ENCODE data around the gene IKZF1.

Gene IKZF1

DNA sequence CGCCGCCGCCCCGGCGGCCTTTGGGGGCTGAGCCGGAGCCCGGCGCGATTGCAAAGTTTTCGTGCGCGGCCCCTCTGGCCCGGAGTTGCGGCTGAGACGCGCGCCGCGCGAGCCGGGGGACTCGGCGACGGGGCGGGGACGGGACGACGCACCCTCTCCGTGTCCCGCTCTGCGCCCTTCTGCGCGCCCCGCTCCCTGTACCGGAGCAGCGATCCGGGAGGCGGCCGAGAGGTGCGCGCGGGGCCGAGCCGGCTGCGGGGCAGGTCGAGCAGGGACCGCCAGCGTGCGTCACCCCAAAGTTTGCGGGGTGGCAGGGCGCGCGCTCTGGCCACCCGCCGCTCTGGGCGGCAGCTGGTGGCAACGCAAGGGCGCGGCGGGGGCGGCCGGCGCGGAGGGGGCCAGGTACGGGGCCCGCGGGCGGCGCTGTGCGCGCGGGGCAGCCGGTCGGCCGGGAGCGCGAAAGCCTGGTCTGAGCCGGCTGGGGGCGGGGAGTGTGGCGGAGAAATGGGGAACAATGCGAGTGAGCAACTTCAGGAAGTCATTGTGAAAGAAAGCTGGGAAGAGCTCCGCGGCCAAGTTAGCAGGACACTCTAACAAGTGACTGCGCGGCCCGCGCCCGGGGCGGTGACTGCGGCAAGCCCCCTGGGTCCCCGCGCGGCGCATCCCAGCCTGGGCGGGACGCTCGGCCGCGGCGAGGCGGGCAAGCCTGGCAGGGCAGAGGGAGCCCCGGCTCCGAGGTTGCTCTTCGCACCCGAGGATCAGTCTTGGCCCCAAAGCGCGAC, at the start of gene IKZF1:
TSS of gene IKZF1 (plus strand) at position 588 of the 782 bp plus-strand sequence. CDS start 14,346 bp downstream, outside the sequence.
- peak; percentile 66 for DNase-seq

GRCh38 chr7:50261593-50261992, 42.9 kb upstream of the IKZF1 start:
- no peak for DNase-seq

DNA sequence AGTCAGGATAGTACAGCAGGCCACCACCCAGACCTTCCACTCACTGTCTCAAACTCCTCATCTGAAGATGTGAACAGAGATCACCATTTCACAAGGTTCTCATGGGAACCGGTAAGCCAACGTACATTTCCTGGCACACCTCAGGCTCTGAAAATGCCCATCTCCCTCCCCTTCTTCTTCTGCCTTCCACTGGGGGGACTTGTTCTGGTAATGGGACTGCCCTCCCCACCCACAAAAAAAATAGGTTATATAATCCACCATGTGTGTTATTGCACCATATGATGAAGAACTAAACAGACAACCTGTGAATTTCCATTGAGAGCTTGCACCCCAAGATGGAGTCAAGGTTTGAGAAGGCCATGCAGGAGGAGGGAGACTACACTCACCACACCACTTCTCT, 42.1 kb upstream of the IKZF1 start:
- no peak for DNase-seq

DNA sequence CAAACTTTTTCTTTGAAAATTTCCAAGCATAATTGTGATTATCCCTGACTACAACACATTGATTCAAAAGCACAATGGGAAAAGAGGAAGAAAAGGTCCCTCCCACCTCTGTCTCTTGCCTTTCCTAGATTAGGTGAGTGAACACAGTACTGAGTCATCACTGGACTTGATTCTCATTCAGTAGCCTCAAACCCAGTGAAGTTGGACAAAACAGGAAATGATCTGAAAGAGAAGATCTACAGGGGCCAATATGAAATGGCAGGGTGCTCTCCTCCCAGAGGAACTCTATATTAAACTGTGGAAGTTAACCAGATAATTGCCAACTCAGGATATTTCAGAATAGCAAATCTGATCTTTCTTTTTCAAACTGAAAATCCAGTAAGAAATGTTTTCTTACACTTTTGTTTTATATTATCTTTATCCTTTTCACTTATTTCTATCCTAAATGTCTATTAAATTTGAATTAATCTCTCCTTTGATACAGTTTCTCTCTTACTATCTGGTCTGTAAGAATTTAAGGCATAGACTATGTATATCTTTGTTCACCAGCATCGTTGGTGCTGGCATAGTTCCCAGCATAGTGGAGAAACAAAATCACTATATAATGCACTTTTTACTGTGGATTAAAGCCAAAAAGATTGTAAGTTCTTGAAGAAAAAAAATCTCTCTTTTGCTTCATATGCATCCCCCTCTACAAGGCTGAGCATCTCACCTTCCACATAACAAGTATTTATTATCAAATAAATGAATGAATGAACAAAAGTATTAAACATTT, 41.4 kb upstream of the IKZF1 start:
- no peak for DNase-seq

DNA sequence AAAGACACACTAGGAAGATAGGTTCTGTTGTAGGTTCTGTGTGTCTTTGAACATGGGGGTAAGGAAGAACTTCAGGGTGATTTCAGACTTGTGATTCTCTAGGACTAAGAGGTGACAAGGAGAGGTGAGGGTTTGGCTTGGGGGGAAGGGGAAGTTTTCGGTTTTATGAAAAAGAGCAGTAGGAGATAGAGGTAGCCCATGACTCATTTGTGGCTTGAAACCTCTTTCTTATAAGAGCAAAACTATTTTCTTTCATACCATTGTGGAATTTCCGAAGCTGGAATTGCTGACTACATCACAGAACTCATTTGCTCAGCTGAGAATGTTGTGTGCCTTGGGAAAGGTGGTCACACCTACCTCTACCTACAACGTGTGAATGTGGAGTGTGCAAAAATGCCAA, 39.6 kb upstream of the IKZF1 start:
- DNase-seq = no peak

DNA sequence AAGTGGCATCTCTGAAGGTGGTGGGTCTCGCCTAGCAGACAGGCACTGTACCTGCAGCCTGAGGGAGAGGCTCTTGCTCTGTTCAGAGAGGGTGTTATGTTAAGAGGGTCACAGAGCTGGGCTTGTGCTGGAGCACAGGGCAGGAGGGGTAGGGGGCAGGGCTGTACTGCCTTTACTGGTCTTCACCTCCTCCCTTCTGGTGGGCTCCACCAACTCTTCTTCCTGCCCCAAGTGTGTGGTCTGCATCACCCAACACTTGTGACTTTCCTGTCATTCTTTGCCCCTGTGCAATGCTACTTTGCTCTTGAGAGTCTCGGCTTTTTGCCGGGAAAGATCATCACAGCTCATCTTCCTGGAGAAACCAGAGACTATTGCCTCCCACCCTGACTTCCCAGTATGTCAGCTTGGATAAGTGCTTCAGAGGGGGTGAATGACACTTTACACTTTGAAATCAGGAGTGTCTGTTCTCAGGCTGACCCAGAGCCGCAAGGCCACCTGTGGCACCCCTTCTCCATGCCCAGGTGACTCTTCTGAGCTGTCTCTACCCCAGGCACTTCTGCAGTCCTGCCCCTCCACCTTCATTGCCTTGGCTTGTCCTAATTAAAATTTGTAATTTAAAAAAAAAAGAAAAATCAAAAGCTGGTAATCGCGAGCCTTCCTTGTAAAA, 38.4 kb upstream of the IKZF1 start:
- no peak for DNase-seq

DNA sequence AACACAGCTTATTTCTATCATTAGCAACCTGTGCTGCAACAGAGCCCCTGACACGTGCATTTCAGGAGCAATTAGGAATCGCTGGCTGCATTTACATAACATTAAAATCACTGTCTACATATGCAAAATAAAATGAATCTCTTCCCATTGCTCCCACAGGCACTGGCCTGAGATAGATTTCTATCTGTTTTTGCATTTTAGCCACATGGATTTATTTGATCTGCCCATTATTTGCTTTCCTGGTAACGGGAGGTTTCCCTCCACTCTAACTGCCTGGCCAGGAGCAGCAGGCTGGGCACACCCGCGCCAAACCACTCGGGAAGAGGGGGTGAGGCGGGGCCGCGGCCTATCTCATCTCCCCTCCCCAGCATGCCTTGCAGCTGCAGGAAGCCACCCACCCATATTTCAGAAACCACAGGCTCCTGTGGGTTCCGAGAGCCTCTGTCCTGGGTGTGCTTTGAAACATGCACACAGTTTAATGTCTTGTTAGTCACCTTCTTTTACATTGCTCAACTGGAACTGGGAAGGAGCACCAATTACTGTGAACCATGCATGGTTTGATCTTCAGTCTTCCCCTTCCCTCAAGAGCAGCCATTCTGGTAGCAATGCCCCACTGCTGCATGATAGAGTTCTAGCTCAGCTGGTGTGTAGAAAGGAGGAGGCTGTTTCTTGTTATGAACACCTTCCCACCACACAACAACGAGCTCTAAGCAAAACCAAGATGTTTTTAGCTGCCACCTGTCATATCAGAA, 37.7 kb upstream of the IKZF1 start:
- DNase-seq = no peak

DNA sequence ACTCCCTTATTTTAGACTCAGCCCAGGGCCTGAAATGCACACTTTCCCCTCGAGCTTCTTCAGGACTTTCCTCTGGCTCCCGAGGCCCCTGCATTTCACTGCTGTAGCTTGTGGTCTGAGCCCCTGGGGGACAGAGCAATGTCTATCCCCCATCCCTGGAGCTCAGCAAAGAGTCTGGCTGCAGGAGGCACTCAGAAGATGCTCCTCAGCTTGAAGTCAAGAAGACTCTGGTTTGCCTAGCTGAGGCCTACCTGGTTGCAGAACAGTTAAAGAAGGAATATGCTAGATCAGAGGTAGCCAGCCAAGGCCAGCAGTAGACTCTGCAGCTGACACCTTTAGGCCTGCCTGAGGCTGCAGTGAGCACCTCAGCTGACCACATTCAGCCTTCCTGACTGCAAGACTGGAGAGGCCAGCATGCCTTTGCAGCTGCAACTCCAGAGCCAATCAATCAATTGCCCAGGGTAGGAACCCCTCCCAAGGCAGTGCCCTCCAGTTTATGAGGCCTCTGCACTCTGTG, 36.9 kb upstream of the IKZF1 start:
- no peak for DNase-seq

DNA sequence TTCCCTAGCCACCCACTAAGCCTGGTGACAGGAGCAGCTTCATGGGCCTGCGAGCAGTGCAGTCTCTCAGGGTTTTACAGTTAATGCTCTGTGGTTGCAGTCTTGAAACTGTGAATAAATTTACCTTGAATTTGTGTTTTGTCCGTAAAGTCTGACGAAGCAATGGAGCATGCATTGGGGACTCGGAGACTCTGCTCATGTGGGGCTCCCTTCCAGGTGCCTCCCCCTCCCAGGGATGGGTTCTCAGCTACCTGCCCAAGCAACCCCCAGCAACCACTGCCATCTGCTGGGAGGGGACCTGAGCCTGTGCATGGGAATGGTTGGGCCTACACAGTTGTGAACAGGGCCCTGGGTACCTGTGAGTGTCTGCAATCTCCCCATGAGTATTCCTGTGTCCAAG, 36.3 kb upstream of the IKZF1 start:
- DNase-seq = no peak

DNA sequence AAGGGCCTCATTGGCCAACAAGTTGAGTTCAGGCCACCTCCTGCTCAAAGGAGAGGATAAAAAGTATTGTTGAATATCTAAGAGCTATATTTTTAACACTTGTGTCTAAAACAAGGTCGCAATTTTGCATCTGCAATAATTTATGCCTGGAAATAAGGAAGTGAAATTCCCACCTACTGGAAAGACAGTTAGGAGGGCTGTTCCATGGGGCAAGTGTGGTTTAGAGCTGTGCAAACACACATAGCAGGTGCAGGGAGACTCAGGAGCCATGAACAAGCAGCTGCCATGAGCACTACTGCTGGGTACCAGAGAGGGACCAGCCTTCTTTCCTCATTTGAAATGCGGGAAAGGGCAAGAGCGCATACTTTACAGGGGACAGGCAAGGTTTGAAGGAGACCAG, 35.5 kb upstream of the IKZF1 start:
- no peak for DNase-seq

GRCh38 chr7:50270531-50271018, 33.9 kb upstream of the IKZF1 start:
- DNase-seq = no peak

DNA sequence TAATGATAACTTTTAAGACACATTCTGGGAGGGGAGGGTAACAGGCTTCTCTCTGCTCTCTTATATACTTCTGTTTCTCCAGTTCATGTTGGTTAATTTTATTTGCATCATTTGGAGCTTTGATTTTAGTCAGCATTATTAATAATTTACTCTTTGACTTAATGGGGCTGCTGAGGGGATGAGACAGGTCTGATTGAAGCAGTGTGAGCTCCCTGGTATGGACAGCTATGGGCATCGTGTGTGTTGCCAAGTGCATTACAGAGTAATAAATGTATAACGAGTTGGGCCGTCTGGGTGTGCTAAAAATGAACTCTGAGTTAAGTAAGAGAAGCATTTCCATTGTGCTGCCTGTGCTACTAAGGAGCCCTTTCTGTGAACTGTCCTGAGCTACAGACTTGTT, 31.7 kb upstream of the IKZF1 start:
- no peak for DNase-seq

DNA sequence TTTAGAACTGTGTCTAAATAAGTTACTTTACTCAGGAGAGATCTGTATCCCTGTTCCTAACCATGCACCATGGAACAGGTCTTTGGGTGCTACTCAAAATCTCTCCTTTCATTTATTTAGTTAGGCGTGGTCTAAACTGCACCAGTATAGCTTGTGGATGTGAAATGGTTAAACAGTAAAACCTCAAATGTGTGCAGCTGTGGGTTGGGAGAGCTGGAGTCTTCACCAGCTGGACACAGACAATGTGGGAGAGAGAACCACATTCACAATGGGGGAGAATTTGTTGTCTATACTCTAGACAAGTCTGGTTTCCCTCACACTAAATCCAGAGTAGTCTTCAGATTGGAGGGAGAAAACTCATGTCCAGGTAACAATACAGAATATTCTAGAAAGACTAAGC, 31.2 kb upstream of the IKZF1 start:
- no peak for DNase-seq

DNA sequence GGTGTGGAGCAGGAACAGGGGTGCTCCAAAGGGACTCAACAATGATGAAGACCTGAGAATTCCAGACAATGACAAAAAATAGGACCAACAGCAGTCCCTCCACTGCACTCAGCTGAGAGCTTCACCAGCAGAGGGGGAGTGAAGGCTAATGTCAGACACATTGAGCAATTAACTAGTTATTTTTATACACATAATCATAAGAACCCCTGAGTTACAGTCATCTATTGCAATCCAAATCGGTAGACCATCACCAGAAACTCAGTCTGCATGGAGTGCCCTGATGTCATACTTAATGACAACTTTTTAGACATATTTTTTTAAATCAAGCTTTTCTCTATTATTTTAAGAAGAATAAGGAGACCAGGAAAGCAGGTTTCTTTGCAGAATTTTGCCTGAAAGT, 30.6 kb upstream of the IKZF1 start:
- no peak for DNase-seq

DNA sequence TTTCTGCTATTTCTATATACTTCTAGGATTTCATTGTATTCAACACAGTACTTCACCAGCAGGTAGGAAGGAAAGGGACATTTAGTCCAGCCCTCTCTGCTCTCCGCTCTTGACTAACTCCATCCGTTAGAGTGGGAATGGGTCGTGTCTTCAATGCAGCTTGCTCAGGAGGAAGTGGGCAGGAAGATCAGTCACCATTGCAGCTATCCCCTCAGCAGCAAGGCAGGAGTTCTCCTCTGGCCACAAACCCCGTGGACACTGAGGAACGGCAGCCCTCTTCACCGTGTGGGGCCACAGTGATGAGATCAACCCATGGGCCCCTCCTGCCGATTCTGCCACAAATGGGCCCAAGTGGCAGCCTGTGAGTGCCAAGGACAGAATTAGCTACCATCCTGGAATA, 30.2 kb upstream of the IKZF1 start:
- no peak for DNase-seq

DNA sequence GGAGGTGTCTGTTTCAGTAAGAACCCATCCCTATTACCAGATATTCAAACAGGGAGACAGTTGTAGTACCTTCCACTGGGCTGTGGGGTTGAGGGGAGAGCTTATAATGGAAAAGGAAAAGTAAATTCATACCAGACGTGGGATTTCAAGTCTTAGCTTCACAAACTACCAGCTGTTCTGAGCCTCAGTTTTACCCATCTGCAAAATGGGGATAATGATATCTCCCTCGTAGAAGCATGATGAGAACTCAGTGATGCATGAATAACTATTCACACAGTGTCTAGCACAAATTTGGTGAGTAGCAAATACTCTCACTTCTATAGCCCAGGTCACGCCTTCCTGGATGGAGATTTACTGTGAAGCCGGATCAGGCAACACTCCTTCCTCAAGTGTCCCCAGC, 29.1 kb upstream of the IKZF1 start:
- DNase-seq = no peak

- DNase-seq = no peak
Observed at GRCh38 chr7:50276483-50276882, 28.0 kb upstream of the IKZF1 start.

DNA sequence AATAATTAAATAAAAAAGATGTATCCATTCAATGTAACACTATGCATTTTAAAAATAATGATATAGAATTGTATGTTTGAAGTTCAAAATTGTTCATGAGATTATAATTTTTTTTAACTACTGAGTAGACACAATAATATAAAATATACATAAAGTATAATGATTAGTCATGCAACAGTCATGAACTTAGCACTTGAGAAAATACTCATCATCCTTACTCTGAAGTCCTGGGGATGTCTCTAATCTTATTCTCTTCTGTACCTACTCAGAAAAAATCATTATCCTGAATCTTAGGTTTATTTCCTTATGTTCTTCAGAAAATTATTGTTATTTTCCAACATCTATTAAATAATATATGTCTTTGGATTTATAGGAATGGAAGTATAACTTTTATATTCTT, 26.4 kb upstream of the IKZF1 start:
- no peak for DNase-seq

- DNase-seq = no peak
Observed at GRCh38 chr7:50281680-50282445, 22.7 kb upstream of the IKZF1 start.

DNA sequence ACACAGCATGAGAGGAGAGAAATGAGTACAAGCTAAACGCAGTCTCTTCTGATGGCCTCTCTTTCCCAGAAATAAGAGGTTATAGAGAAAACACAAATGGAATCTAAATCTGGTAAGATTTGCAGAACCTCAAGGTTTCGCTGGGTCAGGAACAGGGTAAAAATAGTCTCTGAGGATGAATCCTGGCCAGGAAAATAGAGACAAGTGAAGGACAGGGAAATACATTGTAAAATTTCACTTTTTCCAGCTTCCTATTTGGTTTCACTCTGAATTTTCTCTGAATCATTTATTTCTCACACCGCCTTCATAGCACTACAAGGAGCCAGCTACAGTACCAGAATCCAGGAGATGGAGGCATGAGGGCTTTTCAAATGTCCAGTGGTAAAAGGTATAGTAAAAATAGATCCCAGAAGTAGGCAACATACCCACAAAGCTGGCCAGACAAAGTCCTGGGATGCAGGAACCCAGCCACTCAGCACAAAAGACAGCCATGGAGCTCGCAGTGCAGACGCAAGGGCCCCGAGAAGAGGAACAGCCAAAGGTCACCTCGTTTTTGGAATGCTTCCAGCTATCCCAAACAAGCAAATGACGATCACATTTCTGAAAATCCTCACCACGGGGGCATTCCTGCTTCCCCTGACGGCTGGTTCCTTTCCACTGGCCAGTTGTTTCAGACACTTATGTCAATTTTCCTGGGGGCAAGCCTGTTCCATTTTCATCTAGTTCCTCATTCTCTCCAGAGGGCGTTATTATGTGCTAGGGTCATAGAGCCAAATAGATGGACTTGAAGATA, 21.5 kb upstream of the IKZF1 start:
- no peak for DNase-seq

DNA sequence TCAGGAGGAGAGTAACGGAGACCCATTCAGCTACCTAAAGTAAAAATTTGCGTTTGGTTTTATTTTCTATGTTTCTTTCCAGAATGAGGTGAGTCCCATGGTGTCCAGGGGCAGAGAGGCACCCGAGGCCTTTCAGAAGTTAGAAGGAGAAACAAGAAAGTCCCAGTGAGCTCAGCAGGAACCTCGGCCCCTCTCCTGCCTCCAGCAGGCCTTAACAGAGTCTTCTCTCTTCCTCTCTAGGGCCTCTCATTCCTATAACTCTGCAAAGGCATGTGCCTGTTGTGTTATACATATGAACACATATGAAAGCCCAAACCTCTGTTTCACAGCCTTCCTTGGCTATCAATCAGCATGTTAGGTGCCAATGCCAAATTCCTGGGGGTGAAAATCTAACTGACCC, 20.8 kb upstream of the IKZF1 start:
- DNase-seq = no peak

All from femur (tissue), 1 donor.